D721Med (cell line): ENCODE results near the gene BCAM.
"Not testable (repeated sequence)": the region's sequence is repeated elsewhere in the genome, so short reads cannot be mapped to it uniquely, and the experiment has no call there.

Experiments used
- DNase-seq: peaks from one replicate; pipeline ENCODE4 v3.0.0; 2011; ENCODE audit warnings: low spot score; ENCODE audit not compliant: insufficient read length
- FAIRE-seq: peaks from 2 replicates; lab custom pipeline; 2011; peaks lifted over from hg19 to GRCh38; lab: Jason Lieb, UNC
- TF ChIP-seq, protein P1 (sequence below): IDR thresholded peaks from 2 replicates; pipeline ENCODE4 v1.5.1; 2012; ENCODE audit warnings: mild to moderate bottlenecking, control low read depth; ENCODE audit not compliant: insufficient read depth; ENCODE audit errors: missing control alignments

BCAM gene

DNA sequence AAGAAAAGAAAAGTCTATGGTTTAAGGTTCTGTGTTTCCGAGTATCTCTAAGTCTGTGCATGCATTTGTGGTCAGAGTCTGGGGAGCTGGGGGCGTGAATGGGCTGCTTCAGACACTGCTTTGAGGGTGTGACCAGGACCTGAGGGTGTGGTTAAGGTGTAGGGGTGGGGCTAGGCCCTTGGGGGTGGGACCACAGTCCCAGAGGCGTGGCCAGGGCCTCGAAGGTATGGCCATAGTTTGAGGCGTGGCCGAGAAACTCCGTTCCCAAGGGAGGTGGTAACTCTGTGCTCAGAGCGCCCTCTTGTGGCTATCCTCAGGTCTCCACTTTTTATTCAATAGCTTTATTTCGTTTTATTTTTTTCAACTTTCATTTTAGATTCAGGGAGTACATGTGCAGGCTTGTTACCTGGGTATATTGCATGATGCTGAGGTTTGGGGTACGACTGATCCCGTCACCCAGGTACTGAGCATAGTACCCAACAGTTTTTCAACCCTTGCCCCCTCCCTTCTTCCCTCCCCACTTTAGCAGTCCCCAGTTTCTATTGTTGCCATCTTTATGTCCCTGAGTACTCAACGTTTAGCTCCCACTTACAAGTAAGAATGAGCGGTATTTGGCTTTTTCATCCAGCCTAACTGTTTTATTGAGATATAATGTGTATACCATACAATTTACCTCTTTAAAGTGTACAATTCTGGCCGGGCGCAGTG lies 38.2 kb upstream of the BCAM start:
- FAIRE-seq (no peak), DNase-seq (peak; percentile 95)
- TF ChIP-seq, protein P1, sequence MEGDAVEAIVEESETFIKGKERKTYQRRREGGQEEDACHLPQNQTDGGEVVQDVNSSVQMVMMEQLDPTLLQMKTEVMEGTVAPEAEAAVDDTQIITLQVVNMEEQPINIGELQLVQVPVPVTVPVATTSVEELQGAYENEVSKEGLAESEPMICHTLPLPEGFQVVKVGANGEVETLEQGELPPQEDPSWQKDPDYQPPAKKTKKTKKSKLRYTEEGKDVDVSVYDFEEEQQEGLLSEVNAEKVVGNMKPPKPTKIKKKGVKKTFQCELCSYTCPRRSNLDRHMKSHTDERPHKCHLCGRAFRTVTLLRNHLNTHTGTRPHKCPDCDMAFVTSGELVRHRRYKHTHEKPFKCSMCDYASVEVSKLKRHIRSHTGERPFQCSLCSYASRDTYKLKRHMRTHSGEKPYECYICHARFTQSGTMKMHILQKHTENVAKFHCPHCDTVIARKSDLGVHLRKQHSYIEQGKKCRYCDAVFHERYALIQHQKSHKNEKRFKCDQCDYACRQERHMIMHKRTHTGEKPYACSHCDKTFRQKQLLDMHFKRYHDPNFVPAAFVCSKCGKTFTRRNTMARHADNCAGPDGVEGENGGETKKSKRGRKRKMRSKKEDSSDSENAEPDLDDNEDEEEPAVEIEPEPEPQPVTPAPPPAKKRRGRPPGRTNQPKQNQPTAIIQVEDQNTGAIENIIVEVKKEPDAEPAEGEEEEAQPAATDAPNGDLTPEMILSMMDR: peak; percentile 77

DNA sequence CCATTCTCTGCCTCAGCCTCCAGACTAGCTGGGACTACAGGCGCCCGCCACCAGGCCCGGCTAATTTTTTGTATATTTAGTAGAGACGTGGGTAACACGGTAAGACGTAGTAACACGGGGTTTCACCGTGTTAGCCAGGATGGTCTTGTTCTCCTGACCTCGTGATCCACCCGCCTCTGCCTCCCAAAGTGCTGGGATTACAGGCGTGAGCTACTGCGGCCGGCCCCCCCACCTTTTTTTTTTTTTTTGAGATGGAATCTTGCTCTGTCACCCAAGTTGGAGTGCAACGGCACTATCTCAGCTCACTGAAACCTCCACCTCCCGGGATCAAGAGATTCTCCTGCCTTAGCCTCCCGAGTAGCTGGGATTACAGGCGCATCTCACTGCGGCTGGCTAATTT lies 36.8 kb upstream of the BCAM start:
- not testable (repeated sequence) for FAIRE-seq, DNase-seq

DNA sequence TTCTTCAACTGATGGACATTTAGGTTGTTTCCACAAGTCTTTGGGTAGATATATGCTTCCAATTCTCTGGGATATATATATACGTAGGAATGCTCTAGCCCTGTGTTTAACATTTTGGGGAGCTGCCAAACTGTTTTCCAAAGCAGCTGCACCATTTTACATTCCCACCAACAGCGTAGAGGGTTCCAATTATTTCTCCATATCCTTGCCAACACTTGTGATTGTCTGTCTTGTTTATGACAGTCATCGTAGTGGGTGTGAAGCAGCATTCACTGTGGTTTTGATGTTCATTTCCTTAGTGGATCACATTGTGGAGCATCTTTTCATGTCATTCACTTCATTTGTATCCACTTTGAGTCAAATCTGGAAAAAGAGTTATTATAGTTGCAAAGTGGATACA lies 35.9 kb upstream of the BCAM start:
- TF ChIP-seq, protein P1: no peak
- FAIRE-seq (no peak), DNase-seq (no peak)

DNA sequence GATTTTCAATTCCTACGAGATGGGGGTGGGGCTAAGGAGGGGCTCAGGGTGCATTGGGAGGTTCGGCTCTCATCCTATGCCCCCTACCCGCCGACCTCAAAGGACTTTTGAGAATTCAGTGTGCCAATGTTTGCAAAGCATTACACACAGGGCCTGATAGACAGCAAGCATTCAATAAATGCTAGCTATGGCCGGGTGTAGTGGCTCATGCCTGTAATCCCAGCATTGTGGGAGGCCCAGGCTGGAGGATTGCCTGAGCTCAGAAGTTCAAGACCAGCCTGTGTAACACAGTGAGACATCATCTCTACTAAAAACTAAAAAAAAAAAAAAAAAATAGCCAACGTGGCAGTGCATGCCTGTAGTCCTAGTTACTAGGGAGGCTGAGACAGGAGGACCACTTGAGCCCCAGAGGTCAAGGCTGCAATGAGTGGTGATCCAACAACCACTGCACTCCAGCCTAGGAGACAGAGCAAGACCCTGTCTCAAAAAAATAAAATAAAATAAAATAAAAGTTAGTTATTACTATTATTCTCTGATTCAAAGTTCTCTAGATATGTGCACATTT lies 33.1 kb upstream of the BCAM start:
- no peak for DNase-seq
- no peak for FAIRE-seq
- TF ChIP-seq, protein P1: no peak

DNA sequence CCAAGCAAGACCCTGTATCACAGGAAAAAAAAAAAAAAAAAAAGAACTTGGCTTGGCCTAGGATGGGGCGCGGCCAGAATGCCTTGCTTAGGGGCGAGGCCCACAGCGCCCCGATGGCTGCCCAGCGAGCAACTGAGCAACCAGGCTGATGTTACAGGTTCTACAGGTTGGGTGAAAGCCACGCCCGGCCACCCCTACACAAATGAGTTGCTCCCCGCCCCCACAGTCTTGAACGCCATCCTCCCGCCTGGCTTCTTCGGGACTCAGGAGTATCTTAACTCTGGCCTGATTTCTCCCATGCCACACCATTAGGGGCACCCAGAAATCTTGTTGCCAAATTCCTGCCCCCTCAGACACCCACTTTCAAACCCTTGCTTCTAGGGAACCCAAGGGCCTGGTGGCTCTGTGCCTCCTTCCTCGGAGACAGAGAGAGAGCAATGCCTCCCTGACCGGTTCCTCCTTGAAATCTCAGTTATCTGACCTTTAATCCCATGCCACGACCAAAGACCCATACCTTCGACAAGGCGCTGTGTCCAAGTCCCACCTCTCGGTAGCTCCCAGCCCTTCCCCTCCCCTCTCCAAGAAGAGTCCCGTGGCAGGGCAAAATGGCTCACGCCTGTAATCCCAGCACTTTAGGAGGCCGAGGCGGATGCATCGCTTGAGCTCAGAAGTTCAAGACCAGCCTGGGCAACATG lies 32.4 kb upstream of the BCAM start:
- FAIRE-seq (no peak), DNase-seq (no peak)
- TF ChIP-seq, protein P1: no peak

DNA sequence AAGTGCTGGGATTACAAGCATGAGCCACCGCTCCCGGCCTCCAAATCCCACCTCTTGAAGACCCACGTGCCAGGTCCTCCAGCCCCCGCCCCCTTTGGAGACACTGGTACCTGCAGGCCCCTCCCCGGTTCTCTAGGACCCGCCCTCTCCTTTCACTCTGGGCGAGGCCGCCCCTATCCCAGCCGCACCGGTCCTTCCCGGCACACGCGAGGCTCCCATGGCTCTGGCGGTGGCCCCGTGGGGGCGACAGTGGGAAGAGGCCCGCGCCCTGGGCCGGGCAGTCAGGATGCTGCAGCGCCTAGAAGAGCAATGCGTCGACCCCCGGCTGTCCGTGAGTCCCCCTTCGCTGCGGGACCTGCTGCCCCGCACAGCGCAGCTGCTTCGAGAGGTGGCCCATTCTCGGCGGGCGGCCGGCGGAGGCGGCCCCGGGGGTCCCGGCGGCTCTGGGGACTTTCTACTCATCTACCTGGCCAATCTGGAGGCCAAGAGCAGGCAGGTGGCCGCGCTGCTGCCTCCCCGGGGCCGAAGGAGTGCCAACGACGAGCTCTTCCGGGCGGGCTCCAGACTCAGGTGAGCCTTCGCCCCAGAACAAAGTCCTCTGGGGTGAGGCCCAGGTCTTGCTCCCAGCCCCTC lies 31.1 kb upstream of the BCAM start, which contains the start of gene CBLC:
Gene CBLC, plus strand, starts transcription at position 176 of the 633 bp plus-strand sequence. Its CDS starts 42 bp downstream, at position 218.
- TF ChIP-seq, protein P1: no peak
- no peak for DNase-seq
- FAIRE-seq: no peak

DNA sequence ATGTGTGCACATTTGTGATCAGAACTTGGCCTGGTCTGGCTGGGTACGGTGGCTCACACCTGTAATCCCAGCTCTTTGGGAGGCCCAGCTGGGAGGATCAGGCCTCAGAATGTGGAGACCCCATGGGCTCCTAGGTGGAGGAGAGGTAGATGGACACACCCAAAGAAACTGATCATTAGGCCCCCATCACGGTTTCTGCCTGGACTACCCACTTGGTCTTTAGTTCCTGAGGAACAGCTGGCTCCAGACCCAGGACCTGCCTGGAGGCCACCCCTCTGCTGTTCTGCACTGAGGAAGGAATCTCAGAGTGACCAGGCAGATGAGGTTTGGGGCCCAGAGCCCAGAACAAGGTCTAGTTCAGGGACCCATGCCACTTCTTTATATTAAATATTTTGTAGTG lies 29.8 kb upstream of the BCAM start:
- DNase-seq: no peak
- FAIRE-seq: no peak
- TF ChIP-seq, protein P1: no peak

DNA sequence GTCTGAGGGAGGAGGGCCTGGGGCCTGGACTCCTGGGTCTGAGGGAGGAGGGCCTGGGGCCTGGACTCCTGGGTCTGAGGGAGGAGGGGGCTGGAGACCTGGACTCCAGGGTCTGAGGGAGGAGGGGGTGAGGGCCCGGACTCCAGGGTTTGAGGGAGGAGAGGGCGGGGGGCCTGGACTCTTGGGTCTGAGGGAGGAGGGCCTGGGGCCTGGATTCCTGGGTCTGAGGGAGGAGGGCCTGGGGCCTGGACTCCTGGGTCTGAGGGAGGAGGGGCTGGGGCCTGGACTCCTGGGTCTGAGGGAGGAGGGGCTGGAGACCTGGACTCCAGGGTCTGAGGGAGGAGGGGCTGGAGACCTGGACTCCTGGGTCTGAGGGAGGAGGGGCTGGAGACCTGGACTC lies 27.2 kb upstream of the BCAM start:
- DNase-seq, FAIRE-seq: not testable (repeated sequence)
